ENCODE data around the gene RNPEPL1. TPM values are rescaled to one million over a fixed set of nuclear protein-coding genes. Genes with fewer than 3 reads are reported as not detected.
"Not testable (repeated sequence)": the region's sequence is repeated elsewhere in the genome, so short reads cannot be mapped to it uniquely, and the experiment has no call there.

Gene RNPEPL1
- total RNA-seq, 1 donor from 2014 or later = 22.7 TPM

DNA sequence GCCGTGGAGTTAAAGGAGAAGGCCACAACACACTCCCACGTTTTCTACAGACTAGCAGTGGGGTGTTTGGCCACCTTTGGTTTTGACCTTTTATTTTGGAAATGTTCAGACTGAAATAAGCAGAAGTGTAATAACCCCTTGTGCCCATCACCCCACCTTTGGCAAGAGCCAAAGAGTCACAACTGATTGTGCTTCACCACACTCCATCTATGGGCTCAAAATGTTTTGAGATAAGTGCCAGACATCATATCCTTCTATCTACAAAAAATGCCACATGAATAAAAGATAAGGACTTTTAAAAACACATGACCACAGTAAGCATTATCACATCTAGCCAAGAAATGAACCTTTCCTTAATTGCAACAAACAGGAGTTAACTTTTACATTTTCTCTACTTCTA, 47.1 kb downstream of the RNPEPL1 start:
- no peaks in the 10 kb centered on the region for H3K36me3 ChIP-seq (ENCODE audit: insufficient read depth, low read length)
- no peak overlapping the region for H3K4me2 ChIP-seq (ENCODE audit: low read length)
- Mint-ChIP-seq H3K27me3 (ENCODE audit: low read depth, unreplicated experiment) (peaks cover 2% of the 10 kb centered on the region), H3K36me3 (ENCODE audit: low read depth, unreplicated experiment) (peaks cover 18% of the 10 kb centered on the region), H3K27ac (ENCODE audit: unreplicated experiment) (no peak overlapping the region), H3K9me3 (ENCODE audit: unreplicated experiment) (peaks cover 5% of the 10 kb centered on the region), H3K4me3 (ENCODE audit: unreplicated experiment) (no peak overlapping the region), H3K4me1 (ENCODE audit: low read depth, unreplicated experiment) (no peaks in the 10 kb centered on the region)
- TF ChIP-seq EZH2 (IDR thresholded peaks at IDR 0.05; ENCODE audit: insufficient read depth, low read length) (no peak), CTCF (IDR thresholded peaks at IDR 0.05; ENCODE audit: insufficient read depth, low read depth, low read length) (no peak)
- H3K27me3 ChIP-seq (ENCODE audit: insufficient read depth, low read length) = no peaks in the 10 kb centered on the region
- H3K79me2 ChIP-seq (ENCODE audit: insufficient read depth, low read length) = no peaks in the 10 kb centered on the region
- H3K4me3 ChIP-seq (ENCODE audit: insufficient read depth, low read depth, low read length) = no peak overlapping the region
- DNase-seq (ENCODE audit: low read depth) = no peak
- no peaks in the 10 kb centered on the region for H3K9me3 ChIP-seq (ENCODE audit: insufficient read depth, low read depth, low read length)
- no peak overlapping the region for H3K27ac ChIP-seq (ENCODE audit: low read depth, low read length)
- FAIRE-seq = no peak
- H4K20me1 ChIP-seq (ENCODE audit: insufficient read depth, low read length) = no peaks in the 10 kb centered on the region
- no peak overlapping the region for H3K9ac ChIP-seq (ENCODE audit: low read length)
- no peaks in the 10 kb centered on the region for H3K4me1 ChIP-seq (ENCODE audit: insufficient read depth, low read length)
- H2AFZ ChIP-seq (ENCODE audit: low read depth, low read length) = no peak overlapping the region

DNA sequence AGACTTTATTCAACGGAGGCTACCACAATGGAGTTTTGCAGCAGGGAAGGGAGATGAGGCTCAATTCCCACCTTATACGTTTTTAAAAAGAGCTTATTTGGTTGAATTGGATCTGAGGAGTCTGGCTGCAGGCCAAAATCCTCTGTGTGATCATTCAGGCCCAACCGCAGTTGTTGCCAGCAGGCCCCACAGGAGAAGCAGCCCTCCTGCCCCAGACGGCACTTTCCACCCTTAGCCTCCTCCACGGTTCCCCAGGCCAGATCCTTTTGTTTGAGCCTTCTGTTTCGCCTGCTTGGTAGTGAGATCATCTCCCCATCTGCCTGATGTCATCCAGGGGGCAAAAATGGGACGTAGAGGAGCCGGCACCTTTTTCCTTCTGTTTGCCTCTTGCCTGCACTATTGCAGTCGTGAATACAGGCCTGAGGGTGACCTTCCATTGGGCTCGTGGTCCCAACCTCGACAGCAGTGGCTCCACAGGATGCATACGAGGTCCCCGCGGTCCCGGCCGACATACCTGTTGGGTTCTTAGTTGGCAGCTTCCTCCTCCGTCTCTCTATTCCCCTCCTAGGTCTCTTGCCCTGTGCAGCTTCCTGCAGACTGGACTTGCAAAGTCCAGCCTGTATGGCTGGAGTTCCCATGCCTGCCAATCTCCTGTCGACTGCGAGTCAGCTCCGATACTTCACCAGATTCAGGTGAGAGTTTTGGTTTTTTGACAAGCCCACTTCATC, 47.7 kb downstream of the RNPEPL1 start:
- Mint-ChIP-seq H3K4me1 (ENCODE audit: low read depth, unreplicated experiment) (no peaks in the 10 kb centered on the region), H3K27ac (ENCODE audit: unreplicated experiment) (no peak overlapping the region), H3K27me3 (ENCODE audit: low read depth, unreplicated experiment) (peaks cover 2% of the 10 kb centered on the region), H3K4me3 (ENCODE audit: unreplicated experiment) (no peak overlapping the region), H3K9me3 (ENCODE audit: unreplicated experiment) (peaks cover 5% of the 10 kb centered on the region), H3K36me3 (ENCODE audit: low read depth, unreplicated experiment) (peaks cover 18% of the 10 kb centered on the region)
- TF ChIP-seq CTCF (IDR thresholded peaks at IDR 0.05; ENCODE audit: insufficient read depth, low read depth, low read length) (no peak), EZH2 (IDR thresholded peaks at IDR 0.05; ENCODE audit: insufficient read depth, low read length) (no peak)
- Histone ChIP-seq H3K9me3 (ENCODE audit: insufficient read depth, low read depth, low read length) (no peaks in the 10 kb centered on the region), H3K27ac (ENCODE audit: low read depth, low read length) (no peak overlapping the region), H3K4me1 (ENCODE audit: insufficient read depth, low read length) (no peaks in the 10 kb centered on the region), H3K79me2 (ENCODE audit: insufficient read depth, low read length) (no peaks in the 10 kb centered on the region), H3K4me2 (ENCODE audit: low read length) (no peak overlapping the region), H3K4me3 (ENCODE audit: insufficient read depth, low read depth, low read length) (no peak overlapping the region), H3K36me3 (ENCODE audit: insufficient read depth, low read length) (no peaks in the 10 kb centered on the region), H4K20me1 (ENCODE audit: insufficient read depth, low read length) (no peaks in the 10 kb centered on the region), H2AFZ (ENCODE audit: low read depth, low read length) (no peak overlapping the region), H3K9ac (ENCODE audit: low read length) (no peak overlapping the region), H3K27me3 (ENCODE audit: insufficient read depth, low read length) (no peaks in the 10 kb centered on the region)
- FAIRE-seq (no peak), DNase-seq (ENCODE audit: low read depth) (peak; percentile 6)

DNA sequence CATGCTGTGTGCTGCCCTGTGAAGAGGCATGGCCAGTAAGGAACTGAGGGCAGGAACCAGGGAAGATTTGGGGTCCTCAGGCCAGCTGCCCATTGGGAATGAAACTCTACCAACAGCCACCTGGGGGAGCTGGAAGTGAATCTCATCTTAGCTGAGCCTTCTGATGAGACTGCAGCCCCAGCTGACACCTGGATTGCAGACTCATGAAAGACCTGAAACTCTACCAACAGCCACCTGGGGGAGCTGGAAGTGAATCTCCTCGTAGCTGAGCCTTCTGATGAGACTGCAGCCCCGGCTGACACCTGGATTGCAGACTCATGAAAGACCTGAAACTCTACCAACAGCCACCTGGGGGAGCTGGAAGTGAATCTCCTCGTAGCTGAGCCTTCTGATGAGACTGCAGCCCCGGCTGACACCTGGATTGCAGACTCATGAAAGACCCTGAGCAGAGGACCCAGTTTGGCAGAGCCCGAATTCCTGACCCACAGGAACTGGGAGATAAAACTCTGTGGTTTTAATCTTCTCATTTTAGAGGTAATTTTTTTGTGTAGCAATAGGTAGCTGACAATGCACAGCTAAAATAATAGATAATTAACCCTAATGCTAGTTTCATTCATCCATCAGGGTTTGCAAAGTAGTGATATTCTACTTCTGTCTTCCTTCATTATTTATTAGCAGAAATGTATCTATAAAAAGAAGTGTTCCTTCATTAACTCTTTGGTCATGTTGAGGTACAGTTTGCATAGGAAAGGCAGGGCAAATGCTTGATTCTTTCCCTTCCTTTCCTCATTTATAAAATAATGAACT, 48.8 kb downstream of the RNPEPL1 start:
- H3K27me3 ChIP-seq (ENCODE audit: insufficient read depth, low read length); H2AFZ ChIP-seq (ENCODE audit: low read depth, low read length); H3K4me3 ChIP-seq (ENCODE audit: insufficient read depth, low read depth, low read length); H3K4me3 Mint-ChIP-seq (ENCODE audit: unreplicated experiment); H3K27ac ChIP-seq (ENCODE audit: low read depth, low read length); FAIRE-seq; H3K9me3 Mint-ChIP-seq (ENCODE audit: unreplicated experiment); H3K27ac Mint-ChIP-seq (ENCODE audit: unreplicated experiment); H4K20me1 ChIP-seq (ENCODE audit: insufficient read depth, low read length); H3K27me3 Mint-ChIP-seq (ENCODE audit: low read depth, unreplicated experiment); DNase-seq (ENCODE audit: low read depth); H3K4me1 ChIP-seq (ENCODE audit: insufficient read depth, low read length); H3K79me2 ChIP-seq (ENCODE audit: insufficient read depth, low read length); H3K9ac ChIP-seq (ENCODE audit: low read length); H3K36me3 ChIP-seq (ENCODE audit: insufficient read depth, low read length); H3K9me3 ChIP-seq (ENCODE audit: insufficient read depth, low read depth, low read length); H3K4me2 ChIP-seq (ENCODE audit: low read length); H3K4me1 Mint-ChIP-seq (ENCODE audit: low read depth, unreplicated experiment): not testable (repeated sequence)
- peaks cover 11% of the 10 kb centered on the region for H3K36me3 Mint-ChIP-seq (ENCODE audit: low read depth, unreplicated experiment)
